B cell (primary cell): ENCODE data around the gene KANK2. TPM values are rescaled to one million over a fixed set of nuclear protein-coding genes. Genes with fewer than 3 reads are reported as not detected.

Source experiments
- ATAC-seq: fragments of 200-7000 bp; cut with Tn5 transposase; one replicate; pipeline ENCODE4 v1.10.0; 2021; ENCODE audit warnings: low read depth, mild to moderate bottlenecking, moderate number of reproducible peaks, moderate library complexity
- CTCF ChIA-PET: fragments of 350-600 bp; sonication (Branson Sonifier 250); formaldehyde crosslinking; loops from one replicate; lab custom pipeline; 2021; ENCODE audit warnings: antibody characterized with exemption, inconsistent platforms; lab: Charles Lee
- POLR2A ChIA-PET: fragments of 350-600 bp; sonication (Branson Sonifier 250); formaldehyde crosslinking; loops from one replicate; lab custom pipeline; 2021; ENCODE audit warnings: antibody characterized with exemption; lab: Charles Lee
- DNase-seq: peaks from one replicate; pipeline ENCODE4 v3.0.0; 2013
- H2AFZ ChIP-seq: 2 replicates; pipeline ENCODE4 v1.6.1; 2012; ENCODE audit warnings: mild to moderate bottlenecking, low read depth, low read length; ENCODE audit not compliant: insufficient read depth, poor library complexity, severe bottlenecking
- H3K27ac ChIP-seq, 2 donors: 1 replicate in 1 of 2; 2 replicates in 1 of 2; pipeline ENCODE4 v1.5.1; 2012 to 2013; ENCODE audit warnings: low read length in 2 of 2, mild to moderate bottlenecking in 2 of 2, moderate library complexity in 1 of 2
- H3K27me3 ChIP-seq, 4 experiments: fragments of 200-600 bp in 1 of 4; sonication (generic) in 1 of 4; replicated peaks in 1 of 4; 1 replicate in 2 of 4; 2 replicates in 2 of 4; pipeline versions ENCODE4 v1.6.1 to v1.7.0; 2013 to 2016; ENCODE audit warnings: low read length in 3 of 4, mild to moderate bottlenecking in 2 of 4, mixed read lengths in 1 of 4, moderate library complexity in 1 of 4; ENCODE audit not compliant: insufficient read depth in 4 of 4, control insufficient read depth in 3 of 4; ENCODE audit errors: control extremely low read depth in 1 of 4
- H3K36me3 ChIP-seq, 2 experiments: replicated peaks in 1 of 2; 1 replicate in 1 of 2; 2 replicates in 1 of 2; pipeline versions ENCODE4 v1.6.1 to v1.7.1; 2013; ENCODE audit warnings: low read length in 1 of 2; ENCODE audit not compliant: insufficient read depth in 2 of 2, control insufficient read depth in 1 of 2; ENCODE audit errors: control extremely low read depth in 1 of 2, extremely low read depth in 1 of 2
- H3K4me1 ChIP-seq, 2 donors: fragments of 200-600 bp in 1 of 2; sonication (generic) in 1 of 2; 1 replicate in 1 of 2; 2 replicates in 1 of 2; pipeline versions ENCODE4 v1.5.1 to v1.6.1; 2013 to 2017; ENCODE audit warnings: low read length in 2 of 2; ENCODE audit not compliant: control insufficient read depth in 2 of 2, insufficient read depth in 2 of 2
- H3K4me2 ChIP-seq: replicated peaks from 2 replicates; pipeline ENCODE3; 2012; ENCODE audit warnings: mild to moderate bottlenecking, low read depth, low read length; ENCODE audit not compliant: poor library complexity, severe bottlenecking
- H3K4me3 ChIP-seq, 5 experiments: fragments of 200-600 bp in 1 of 5; sonication (generic) in 1 of 5; 1 replicate in 3 of 5; 2 replicates in 2 of 5; pipeline versions ENCODE4 v1.5.1 to v1.7.0; 2011 to 2016; ENCODE audit warnings: low read length in 4 of 5, mild to moderate bottlenecking in 4 of 5, low read depth in 2 of 5, control low read depth in 1 of 5, moderate library complexity in 1 of 5; ENCODE audit not compliant: insufficient read depth in 1 of 5; ENCODE audit errors: control extremely low read depth in 1 of 5, extremely low read depth in 1 of 5
- H3K79me2 ChIP-seq: fragments of 200-600 bp; sonication (generic); one replicate; pipeline ENCODE4 v1.6.0; 2016; ENCODE audit warnings: low read length; ENCODE audit not compliant: control insufficient read depth, insufficient read depth
- H3K9ac ChIP-seq: fragments of 200-600 bp; sonication (generic); 2 replicates; pipeline ENCODE4 v1.6.1; 2017; ENCODE audit warnings: mild to moderate bottlenecking, low read length, moderate library complexity
- H3K9me3 ChIP-seq, 3 donors: one replicate each; pipeline versions ENCODE4 v1.6.1 to v1.7.1; 2013; ENCODE audit warnings: low read length in 2 of 3; ENCODE audit not compliant: control insufficient read depth in 2 of 3, insufficient read depth in 1 of 3; ENCODE audit errors: control extremely low read depth in 1 of 3
- H4K20me1 ChIP-seq: 2 replicates; pipeline ENCODE4 v1.6.0; 2012; ENCODE audit warnings: mild to moderate bottlenecking, low read length; ENCODE audit not compliant: insufficient read depth, control insufficient read depth, poor library complexity, severe bottlenecking
- H3K27ac Mint-ChIP-seq: one replicate; pipeline ENCODE4 v1.8.0; 2021; ENCODE audit warnings: mixed read lengths
- H3K27me3 Mint-ChIP-seq: one replicate; pipeline ENCODE4 v1.8.0; 2021; ENCODE audit warnings: mixed read lengths
- H3K4me1 Mint-ChIP-seq: one replicate; pipeline ENCODE4 v1.8.0; 2021; ENCODE audit warnings: mixed read lengths
- H3K4me3 Mint-ChIP-seq: one replicate; pipeline ENCODE4 v1.8.0; 2021; ENCODE audit warnings: mixed read lengths
- H3K9me3 Mint-ChIP-seq: one replicate; pipeline ENCODE4 v1.8.0; 2022; ENCODE audit warnings: mixed read lengths; ENCODE audit not compliant: insufficient read depth
- CTCF ChIP-seq: fragments of 200-600 bp; IDR thresholded peaks from one replicate; pipeline ENCODE4 v1.8.0; 2022; ENCODE audit warnings: antibody characterized with exemption, mild to moderate bottlenecking
- EZH2 ChIP-seq: IDR thresholded peaks from 2 replicates; pipeline ENCODE4 v1.6.1; 2012; ENCODE audit warnings: borderline replicate concordance, low read depth, mild to moderate bottlenecking, moderate library complexity, low read length; ENCODE audit not compliant: insufficient read depth, poor library complexity, severe bottlenecking
- WGBS: methylation state at CpG from one replicate; pipeline ENCODE4 v1.1.5; 2013; ENCODE audit warnings: missing lambda C conversion rate; ENCODE audit not compliant: insufficient coverage; 5-methylcytosine and 5-hydroxymethylcytosine counted together
- intact Hi-C: fragments of 100-400 bp; cut with micrococcal nuclease; formaldehyde crosslinking; loops from one replicate; pipeline ENCODE4 v1.10.0; 2022
- polyA plus RNA-seq: library from polyadenylated mRNA; depleted of rRNA; stranded (reverse); fragments of >200 nt; gene quantifications from 2 replicates; pipeline ENCODE4 v1.2.3, GENCODE V29; 2012
- total RNA-seq, 2 donors: library from RNA; stranded (reverse); fragments of 120-200 nt in 1 of 2; gene quantifications; 1 replicate in 1 of 2; 2 replicates in 1 of 2; pipeline versions ENCODE4 v1.2.3 to v1.2.4, GENCODE V29; 2013 to 2022

Gene KANK2
- total and polyA plus RNA-seq, 2 donors (not counting 1 experiment from before 2014, with no cell fraction given): 0.54 to 18.9 TPM

- intact Hi-C loops: no loop called here
- no peaks in the 10 kb centered on the region for H3K9me3 Mint-ChIP-seq
- ChIA-PET CTCF (interaction anchor here (1.0 kb wide), 1 partner anchor 11 kb away, joined by 3 read pairs; no protein-coding TSS in a partner anchor), POLR2A (no interaction called here)
- 85% methylated on average over 4 of the region's 4 CpGs for WGBS
- Histone ChIP-seq H2AFZ (no peak overlapping the region), H3K9ac (no peak overlapping the region), H3K36me3 (no peaks in the 10 kb centered on the region), H4K20me1 (no peaks in the 10 kb centered on the region), H3K4me2 (no peak overlapping the region), H3K79me2 (no peaks in the 10 kb centered on the region), H3K27ac (no peak overlapping the region), H3K4me1 (no peaks in the 10 kb centered on the region), H3K4me3 (no peak overlapping the region), H3K27me3 (no peaks in the 10 kb centered on the region), H3K9me3 (peaks cover 0 to 7% (median 0%) of the 10 kb centered on the region in 3 donors)
- DNase-seq (peak; percentile 8), ATAC-seq (no peak)
- H3K4me1 Mint-ChIP-seq: no peaks in the 10 kb centered on the region
- H3K27me3 Mint-ChIP-seq: no peaks in the 10 kb centered on the region
- H3K4me3 Mint-ChIP-seq: no peak overlapping the region
- H3K27ac Mint-ChIP-seq: no peak overlapping the region
- TF ChIP-seq EZH2: no peak
- no peak for TF ChIP-seq CTCF
Measured at GRCh38 chr19:11232555-11232954, 35.2 kb upstream of the KANK2 start.

- no peak for DNase-seq
- 88% methylated on average over 4 of the region's 7 CpGs for WGBS
- Histone ChIP-seq H3K4me2 (no peak overlapping the region), H3K79me2 (no peaks in the 10 kb centered on the region), H3K27ac (no peak overlapping the region), H3K9me3 (peaks cover 0 to 12% (median 0%) of the 10 kb centered on the region in 3 donors), H3K36me3 (no peaks in the 10 kb centered on the region), H4K20me1 (no peaks in the 10 kb centered on the region), H2AFZ (no peak overlapping the region), H3K9ac (no peak overlapping the region), H3K4me1 (no peaks in the 10 kb centered on the region), H3K27me3 (no peaks in the 10 kb centered on the region), H3K4me3 (no peak overlapping the region)
- Mint-ChIP-seq H3K27ac (no peak overlapping the region), H3K4me1 (no peaks in the 10 kb centered on the region), H3K4me3 (no peak overlapping the region), H3K9me3 (no peaks in the 10 kb centered on the region), H3K27me3 (no peaks in the 10 kb centered on the region)
- ChIA-PET CTCF (no interaction called here), POLR2A (no interaction called here)
- intact Hi-C loops: no loop called here
- TF ChIP-seq EZH2 (no peak), CTCF (no peak)
- no peak for ATAC-seq
Measured at GRCh38 chr19:11230621-11231386, 33.5 kb upstream of the KANK2 start.
